NT2/D1 (cell line): Measurements from ENCODE around the gene IMMP2L.

Experiments
- SUZ12 ChIP-seq: IDR thresholded peaks from 2 replicates; pipeline ENCODE4 v1.6.1; 2011; ENCODE audit not compliant: insufficient read length, insufficient read depth; ENCODE audit errors: extremely low read depth
- YY1 ChIP-seq: IDR thresholded peaks from 2 replicates; pipeline ENCODE4 v1.6.1; 2011; ENCODE audit not compliant: insufficient read length, insufficient read depth
- ZNF274 ChIP-seq: IDR thresholded peaks from 2 replicates; pipeline ENCODE4 v1.6.1; 2011; ENCODE audit warnings: mild to moderate bottlenecking, low read depth, low read length

GRCh38 chr7:110987127-110987693 lies 575.1 kb downstream of the IMMP2L start:
- TF ChIP-seq YY1 (no peak), ZNF274 (no peak), SUZ12 (no peak)
